Islet of Langerhans (tissue), 1 donor: Measurements from ENCODE around the gene ST3GAL4.

Experiments
- FAIRE-seq: peaks from one replicate; lab custom pipeline; 2011; peaks lifted over from hg19 to GRCh38; lab: Jason Lieb, UNC

The ST3GAL4 gene

DNA sequence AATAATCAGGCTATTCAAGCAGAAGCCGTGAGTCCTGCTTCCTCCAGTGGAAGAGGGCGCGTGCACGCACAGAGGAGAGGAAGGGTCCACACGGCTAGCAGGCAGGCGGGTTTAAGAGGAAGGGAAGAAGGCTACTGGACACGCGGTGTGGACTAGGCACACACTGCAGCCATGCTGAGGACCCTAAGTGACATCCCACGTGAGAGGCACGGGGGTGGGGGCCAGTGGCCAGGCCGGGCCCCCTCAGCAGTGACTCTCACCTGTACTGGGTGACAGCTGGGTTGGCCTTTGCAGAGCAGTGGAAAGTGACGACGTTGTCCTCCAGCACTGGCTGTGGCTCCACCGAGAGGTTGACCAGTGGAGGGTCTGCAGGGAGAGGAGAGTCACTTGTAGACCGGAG lies 100.6 kb downstream of the ST3GAL4 start:
- no peak for FAIRE-seq

DNA sequence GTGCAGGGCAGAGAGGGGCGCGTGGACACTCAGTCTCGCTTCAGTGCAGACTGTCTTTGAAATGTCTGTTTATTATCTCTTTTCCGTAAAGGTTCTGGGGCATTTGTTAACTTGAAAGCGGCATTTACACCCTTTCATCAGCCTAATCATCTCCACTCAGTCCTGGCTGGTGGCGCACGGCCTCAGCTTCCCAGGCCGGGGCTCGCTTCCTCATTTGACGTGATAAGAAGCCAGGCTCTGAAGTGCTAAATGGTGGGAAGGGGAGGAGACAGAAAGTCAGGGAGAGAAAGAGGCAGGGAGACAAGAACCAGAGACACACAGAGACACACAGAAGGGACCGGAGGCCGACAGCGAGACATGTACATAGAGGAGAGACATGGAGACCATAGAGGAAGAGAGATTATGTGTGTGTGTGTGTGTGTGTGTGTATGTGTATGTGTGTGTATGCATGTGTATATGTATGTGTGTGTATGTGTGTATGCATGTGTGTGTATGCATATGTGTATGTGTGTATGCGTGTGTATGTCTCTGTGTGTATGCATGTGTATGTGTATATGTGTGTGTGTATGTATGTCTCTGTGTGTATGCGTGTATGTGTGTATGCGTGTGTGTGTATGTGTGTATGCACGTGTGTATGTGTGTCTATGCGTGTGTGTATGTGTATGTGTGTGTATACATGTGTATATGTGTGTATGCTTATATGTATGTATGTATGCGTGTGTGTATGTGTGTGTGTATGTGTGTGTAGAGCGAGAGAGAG lies 101.5 kb downstream of the ST3GAL4 start:
- no peak for FAIRE-seq

DNA sequence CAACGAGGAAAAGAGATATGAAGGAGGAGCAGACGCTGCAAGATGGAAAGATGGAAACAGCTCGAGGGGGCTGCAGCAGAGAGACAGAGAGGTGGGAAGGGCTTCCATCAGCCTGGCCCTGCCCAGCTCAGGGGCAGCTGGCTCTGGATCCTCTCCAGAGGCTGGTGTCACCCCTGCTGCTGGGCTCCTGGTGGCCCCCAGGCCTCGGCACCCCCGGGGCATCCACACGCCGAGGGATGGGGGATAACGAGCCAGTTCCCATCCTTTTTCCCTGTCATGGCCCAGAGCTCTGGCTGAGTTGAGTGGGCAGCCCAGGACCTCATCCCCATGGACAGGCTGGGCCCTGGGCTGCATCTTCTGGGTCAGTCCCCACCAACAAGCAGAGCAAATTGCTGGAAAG lies 102.3 kb downstream of the ST3GAL4 start:
- no peak for FAIRE-seq

DNA sequence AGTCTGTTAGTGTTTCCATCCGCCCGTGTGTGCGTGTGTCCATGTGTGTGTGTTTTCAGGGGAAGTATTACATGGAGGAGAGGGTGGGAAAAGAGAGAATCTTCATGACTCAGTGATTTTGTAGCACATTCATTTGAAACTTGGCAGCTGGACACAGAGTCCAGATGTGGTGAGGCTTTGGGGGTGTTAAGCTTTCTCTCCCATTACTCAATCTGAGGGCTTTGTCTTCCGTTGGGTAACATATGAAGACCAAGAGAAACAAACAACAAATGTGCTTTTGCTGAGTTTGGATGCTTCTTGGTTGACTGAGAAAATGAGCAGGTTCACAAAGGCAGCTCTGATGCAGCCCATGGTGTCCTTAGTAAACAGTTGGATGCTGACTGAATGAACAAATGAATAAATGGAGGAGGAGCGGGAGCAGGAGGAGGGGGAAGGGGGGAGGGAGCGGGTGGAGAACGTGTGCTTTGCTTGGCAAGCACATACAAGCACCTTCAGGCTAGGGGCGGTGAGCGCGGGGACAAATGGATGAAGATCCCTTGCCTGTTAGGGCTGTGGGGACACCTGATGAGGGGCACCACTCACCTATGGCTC lies 104.3 kb downstream of the ST3GAL4 start:
- peak; percentile 74 for FAIRE-seq

DNA sequence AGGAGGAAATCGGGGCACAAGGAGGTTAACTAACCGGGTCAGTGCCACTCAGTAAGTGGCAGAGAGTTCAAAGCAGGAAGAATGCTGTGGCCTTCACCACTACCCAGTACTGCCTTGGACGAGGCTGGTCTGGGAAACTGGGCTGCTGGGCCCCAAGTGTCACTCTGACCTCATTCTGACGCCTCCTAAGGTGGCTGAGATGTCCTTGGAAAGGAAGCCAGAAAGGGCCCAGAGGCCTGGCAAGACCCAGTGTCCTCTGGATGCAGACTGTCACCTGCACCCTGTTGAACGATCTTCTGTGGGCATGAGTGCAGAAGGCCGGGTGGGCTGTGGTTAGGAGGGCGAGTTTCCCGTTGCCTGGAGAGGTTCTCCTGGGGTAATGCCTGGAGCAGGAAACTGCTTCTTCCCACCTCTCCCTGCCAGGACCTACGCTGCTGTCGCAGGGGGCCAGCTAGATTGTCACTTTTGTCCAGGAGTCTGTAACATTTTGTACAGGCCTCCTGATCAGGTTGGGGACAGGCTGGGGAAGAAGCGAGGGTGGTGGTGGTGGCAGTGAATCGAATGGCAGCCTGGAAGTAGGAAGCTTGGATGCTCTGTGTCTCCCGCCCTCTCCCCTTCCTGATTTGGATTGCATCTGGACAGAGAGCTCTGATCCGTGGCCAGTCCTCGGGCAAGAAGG lies 105.1 kb downstream of the ST3GAL4 start:
- no peak for FAIRE-seq

DNA sequence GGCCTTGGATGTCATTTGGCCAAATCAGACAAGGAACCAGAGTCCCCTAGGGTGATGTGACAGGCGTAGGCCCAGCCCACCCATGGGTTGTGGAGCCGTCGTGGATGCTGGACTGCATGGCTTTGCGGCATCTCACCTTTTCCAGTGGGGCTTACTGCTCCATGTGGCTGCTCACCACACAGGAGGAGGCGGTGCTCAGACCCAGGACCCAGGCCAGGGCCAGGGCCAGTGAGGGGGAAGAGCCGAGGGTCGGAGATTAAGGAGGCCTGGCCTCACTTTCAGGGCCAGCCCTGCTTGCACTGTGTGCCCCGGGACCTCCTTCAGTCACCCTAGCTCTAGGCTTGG lies 105.6 kb downstream of the ST3GAL4 start:
- FAIRE-seq: no peak

DNA sequence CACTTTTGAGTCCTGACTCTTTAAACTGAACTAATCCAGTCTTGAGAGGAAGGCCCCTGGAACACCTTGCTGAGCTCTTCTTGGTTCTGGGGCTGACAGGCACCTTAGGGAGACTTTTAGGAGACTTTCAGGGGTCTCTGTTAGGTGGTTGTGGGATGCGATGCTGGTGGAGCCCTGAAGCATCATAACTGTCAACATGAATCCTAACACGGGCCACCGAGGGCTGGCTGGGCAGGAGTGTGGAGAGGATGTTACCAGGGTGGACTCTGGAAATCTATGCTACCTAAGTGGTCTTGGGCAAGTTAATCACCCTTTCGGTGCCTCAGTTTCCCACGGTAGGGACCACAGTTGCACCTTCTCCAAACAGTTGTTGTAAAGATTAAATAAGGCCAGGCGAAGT lies 106.5 kb downstream of the ST3GAL4 start:
- no peak for FAIRE-seq

DNA sequence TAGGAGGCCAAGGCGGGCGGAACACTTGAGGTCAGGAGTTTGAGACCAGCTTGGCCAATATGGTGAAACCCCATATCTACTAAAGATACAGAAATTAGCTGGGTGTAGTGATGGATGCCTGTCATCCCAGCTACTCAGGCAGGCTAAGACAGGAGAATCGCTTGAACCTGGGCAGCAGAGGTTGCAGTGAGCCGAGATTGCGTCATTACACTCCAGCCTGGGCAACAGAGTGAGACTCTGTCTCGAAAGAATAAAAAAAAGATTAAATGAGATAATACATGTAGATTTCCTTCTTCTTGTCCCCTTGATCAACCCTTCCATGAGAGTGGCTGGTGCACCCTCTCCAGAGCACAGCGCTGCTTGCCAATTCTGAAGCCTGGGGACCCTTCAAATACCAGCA lies 106.9 kb downstream of the ST3GAL4 start:
- FAIRE-seq: no peak
